ENCODE results near the gene SP8. TPM values are rescaled to one million over a fixed set of nuclear protein-coding genes. Genes with fewer than 3 reads are reported as not detected.

Gene SP8
- total and polyA plus RNA-seq, 9 of the 15 experiments (the other 6 are each of a cell fraction or from before 2014, with no cell fraction given) = 0.04 to 1.2 (median 0.19) TPM

DNA sequence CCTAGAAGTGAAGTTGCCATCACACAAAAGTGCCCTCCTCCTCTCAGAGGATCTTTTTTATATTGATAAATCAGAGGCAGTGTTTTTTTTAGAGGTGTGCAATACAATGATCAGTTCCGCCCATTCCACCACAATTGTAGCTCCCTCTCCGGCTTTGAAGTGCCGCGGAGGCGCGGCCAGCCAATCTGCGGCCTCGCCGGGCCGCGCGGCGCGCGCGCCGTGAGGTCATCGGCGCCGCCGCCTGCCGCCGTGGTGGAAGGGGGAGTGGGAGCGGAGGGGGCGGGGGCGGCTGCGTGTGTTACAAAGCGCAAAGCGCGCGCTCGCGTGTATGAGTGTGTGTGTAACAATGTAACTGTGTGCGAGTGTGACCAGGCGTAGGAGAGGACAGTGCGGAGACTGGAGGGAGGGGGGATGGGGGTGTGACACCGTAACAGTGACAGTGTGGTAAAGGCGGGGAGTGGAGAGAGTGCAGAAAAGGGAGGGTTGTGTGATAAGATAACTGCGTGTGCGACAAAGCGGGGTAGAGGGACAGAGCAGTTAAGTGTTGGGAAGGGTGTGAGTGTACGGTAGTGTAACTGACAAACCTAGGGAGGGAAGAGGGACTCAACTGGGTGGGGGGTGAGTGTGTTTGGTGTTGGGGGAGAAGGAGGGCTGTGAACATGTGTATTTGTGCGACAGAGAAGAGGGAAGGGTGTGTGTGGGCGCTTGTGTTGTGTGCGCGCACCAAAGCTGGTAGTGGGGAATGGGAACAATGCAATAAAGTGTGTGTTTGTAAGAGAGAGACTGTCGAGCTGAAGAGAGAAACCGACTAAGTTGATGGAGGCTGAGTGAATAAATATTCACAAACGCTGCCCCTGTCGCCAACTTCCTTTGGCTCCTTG is at the start of gene SP8 (continued):
- TF ChIP-seq, protein P1, sequence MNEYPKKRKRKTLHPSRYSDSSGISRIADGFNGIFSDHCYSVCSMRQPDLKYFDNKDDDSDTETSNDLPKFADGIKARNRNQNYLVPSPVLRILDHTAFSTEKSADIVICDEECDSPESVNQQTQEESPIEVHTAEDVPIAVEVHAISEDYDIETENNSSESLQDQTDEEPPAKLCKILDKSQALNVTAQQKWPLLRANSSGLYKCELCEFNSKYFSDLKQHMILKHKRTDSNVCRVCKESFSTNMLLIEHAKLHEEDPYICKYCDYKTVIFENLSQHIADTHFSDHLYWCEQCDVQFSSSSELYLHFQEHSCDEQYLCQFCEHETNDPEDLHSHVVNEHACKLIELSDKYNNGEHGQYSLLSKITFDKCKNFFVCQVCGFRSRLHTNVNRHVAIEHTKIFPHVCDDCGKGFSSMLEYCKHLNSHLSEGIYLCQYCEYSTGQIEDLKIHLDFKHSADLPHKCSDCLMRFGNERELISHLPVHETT (CRISPR knock-in tag; conservative IDR thresholded peaks at IDR 0.05 in 1 of 2, IDR thresholded peaks at IDR 0.05 in 1 of 2) = no peak
- TF ChIP-seq PTBP1 (IDR thresholded peaks at IDR 0.05; ENCODE audit: low read depth, low read length) (no peak), SAFB (IDR thresholded peaks at IDR 0.05; ENCODE audit: borderline replicate concordance, low read depth, low read length) (no peak), HDAC3 (IDR thresholded peaks at IDR 0.05; ENCODE audit: borderline replicate concordance, partially characterized antibody) (no peak), FOS (IDR thresholded peaks at IDR 0.05; ENCODE audit: extremely low read depth, insufficient read length) (peak; percentile 8), HMG20A (CRISPR knock-in tag; conservative IDR thresholded peaks at IDR 0.05) (no peak), RAD21 (CRISPR knock-in tag; conservative IDR thresholded peaks at IDR 0.05 in 1 of 2, IDR thresholded peaks at IDR 0.05 in 1 of 2) (no peak), PHB2 (IDR thresholded peaks at IDR 0.05; ENCODE audit: low read depth) (0 out of 2 replicates have a peak, but pooled peaks have one; percentile 37), TSC22D4 (tag; IDR thresholded peaks at IDR 0.05) (no peak), TRIM28 (IDR thresholded peaks at IDR 0.05) (no peak), ZNF212 (CRISPR knock-in tag; IDR thresholded peaks at IDR 0.05) (no peak), FUS (optimal IDR thresholded peaks at IDR 0.05; ENCODE audit: low read depth, low read length) (no peak), MTA3 (IDR thresholded peaks at IDR 0.05; ENCODE audit: borderline replicate concordance) (no peak), SMAD3 (CRISPR knock-in tag; conservative IDR thresholded peaks at IDR 0.05) (no peak), YY1 (IDR thresholded peaks at IDR 0.05; ENCODE audit: borderline replicate concordance in 1 of 3, control insufficient read depth in 1 of 3, extremely low read depth in 1 of 3, insufficient read depth in 3 of 3, insufficient read length in 1 of 3, insufficient replicate concordance in 2 of 3, low read depth in 1 of 3, low read length in 2 of 3) (no peak), NFATC3 (IDR thresholded peaks at IDR 0.05) (no peak), PRMT5 (CRISPR knock-in tag; IDR thresholded peaks at IDR 0.05) (no peak), ATF1 (CRISPR knock-in tag; IDR thresholded peaks at IDR 0.05) (no peak), ATF1 (tag; IDR thresholded peaks at IDR 0.05) (peak; percentile 93), IFI16 (CRISPR knock-in tag; IDR thresholded peaks at IDR 0.05) (no peak), EZH2 (IDR thresholded peaks at IDR 0.05; ENCODE audit: borderline replicate concordance, low read depth, low read length) (no peak), ZNF699 (CRISPR knock-in tag; IDR thresholded peaks at IDR 0.05; ENCODE audit: insufficient replicate concordance) (no peak), MEF2D (tag; conservative IDR thresholded peaks at IDR 0.05; ENCODE audit: low read depth) (0 out of 2 replicates have a peak, but pooled peaks have one; percentile 49), ELF4 (CRISPR knock-in tag; IDR thresholded peaks at IDR 0.05) (peak; percentile 95), RBBP5 (IDR thresholded peaks at IDR 0.05; ENCODE audit: borderline replicate concordance, insufficient read depth, low read length, poor library complexity, severe bottlenecking) (no peak), BMI1 (IDR thresholded peaks at IDR 0.05; ENCODE audit: low read length) (no peak)
- TF ChIP-seq, protein P2, sequence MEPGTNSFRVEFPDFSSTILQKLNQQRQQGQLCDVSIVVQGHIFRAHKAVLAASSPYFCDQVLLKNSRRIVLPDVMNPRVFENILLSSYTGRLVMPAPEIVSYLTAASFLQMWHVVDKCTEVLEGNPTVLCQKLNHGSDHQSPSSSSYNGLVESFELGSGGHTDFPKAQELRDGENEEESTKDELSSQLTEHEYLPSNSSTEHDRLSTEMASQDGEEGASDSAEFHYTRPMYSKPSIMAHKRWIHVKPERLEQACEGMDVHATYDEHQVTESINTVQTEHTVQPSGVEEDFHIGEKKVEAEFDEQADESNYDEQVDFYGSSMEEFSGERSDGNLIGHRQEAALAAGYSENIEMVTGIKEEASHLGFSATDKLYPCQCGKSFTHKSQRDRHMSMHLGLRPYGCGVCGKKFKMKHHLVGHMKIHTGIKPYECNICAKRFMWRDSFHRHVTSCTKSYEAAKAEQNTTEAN (CRISPR knock-in tag; IDR thresholded peaks at IDR 0.05) = peak; percentile 55; the same call in 1 of the 2 replicates
